Measurements from ENCODE around the gene AK5. TPM values are rescaled to one million over a fixed set of nuclear protein-coding genes. Genes with fewer than 3 reads are reported as not detected.
"Not testable (repeated sequence)": the region's sequence is repeated elsewhere in the genome, so short reads cannot be mapped to it uniquely, and the experiment has no call there.

AK5 gene
- total RNA-seq, 2 experiments from 2014 or later: 0.65 to 0.86 TPM

- CTCF ChIA-PET: no interaction called here
- Mint-ChIP-seq H3K4me3 (no peak overlapping the region), H3K36me3 (ENCODE audit: low read depth) (no peaks in the 10 kb centered on the region), H3K27me3 (peaks cover 2% of the 10 kb centered on the region), H3K27ac (no peak overlapping the region), H3K4me1 (peaks cover 5% of the 10 kb centered on the region), H3K9me3 (no peaks in the 10 kb centered on the region)
- DNase-seq: no peak
- POLR2A ChIA-PET: no interaction called here
Measured at GRCh38 chr1:77308889-77309621, 27.2 kb downstream of the AK5 start.

GRCh38 chr1:77310924-77311323, 29.1 kb downstream of the AK5 start:
- ChIA-PET POLR2A (no interaction called here), CTCF (interaction anchor here (0.6 kb wide), 1 partner anchor 125 kb away, joined by 3 read pairs; no protein-coding TSS in a partner anchor)
- Mint-ChIP-seq H3K36me3 (ENCODE audit: low read depth) (no peaks in the 10 kb centered on the region), H3K27me3 (no peaks in the 10 kb centered on the region), H3K4me3 (no peak overlapping the region), H3K27ac (no peak overlapping the region), H3K4me1 (peaks cover 5% of the 10 kb centered on the region), H3K9me3 (no peaks in the 10 kb centered on the region)
- no peak for DNase-seq

- CTCF ChIA-PET; POLR2A ChIA-PET; H3K27ac Mint-ChIP-seq; H3K4me3 Mint-ChIP-seq; H3K27me3 Mint-ChIP-seq; H3K4me1 Mint-ChIP-seq; DNase-seq; H3K9me3 Mint-ChIP-seq; H3K36me3 Mint-ChIP-seq (ENCODE audit: low read depth): not testable (repeated sequence)
Measured at GRCh38 chr1:77312364-77312763, 30.5 kb downstream of the AK5 start.

GRCh38 chr1:77313491-77313890, 31.7 kb downstream of the AK5 start:
- no peak overlapping the region for H3K27ac Mint-ChIP-seq
- CTCF ChIA-PET: no interaction called here
- peaks cover 5% of the 10 kb centered on the region for H3K4me1 Mint-ChIP-seq
- H3K4me3 Mint-ChIP-seq: no peak overlapping the region
- no peaks in the 10 kb centered on the region for H3K9me3 Mint-ChIP-seq
- no peaks in the 10 kb centered on the region for H3K36me3 Mint-ChIP-seq (ENCODE audit: low read depth)
- no peaks in the 10 kb centered on the region for H3K27me3 Mint-ChIP-seq
- POLR2A ChIA-PET: no interaction called here
- no peak for DNase-seq

- H3K36me3 Mint-ChIP-seq (ENCODE audit: low read depth): no peaks in the 10 kb centered on the region
- no peak for DNase-seq
- no peak overlapping the region for H3K4me3 Mint-ChIP-seq
- H3K4me1 Mint-ChIP-seq: peaks cover under 1% of the 10 kb centered on the region
- ChIA-PET CTCF (no interaction called here), POLR2A (no interaction called here)
- no peaks in the 10 kb centered on the region for H3K27me3 Mint-ChIP-seq
- H3K9me3 Mint-ChIP-seq: no peaks in the 10 kb centered on the region
- H3K27ac Mint-ChIP-seq: no peak overlapping the region
Measured at GRCh38 chr1:77316006-77316405, 34.2 kb downstream of the AK5 start.

GRCh38 chr1:77316966-77317365, 35.1 kb downstream of the AK5 start:
- H3K9me3 Mint-ChIP-seq: no peaks in the 10 kb centered on the region
- no peak for DNase-seq
- H3K27ac Mint-ChIP-seq: no peak overlapping the region
- ChIA-PET POLR2A (no interaction called here), CTCF (no interaction called here)
- no peaks in the 10 kb centered on the region for H3K27me3 Mint-ChIP-seq
- H3K36me3 Mint-ChIP-seq (ENCODE audit: low read depth): no peaks in the 10 kb centered on the region
- no peaks in the 10 kb centered on the region for H3K4me1 Mint-ChIP-seq
- H3K4me3 Mint-ChIP-seq: no peak overlapping the region

- H3K27ac Mint-ChIP-seq: no peak overlapping the region
- H3K9me3 Mint-ChIP-seq: no peaks in the 10 kb centered on the region
- H3K4me1 Mint-ChIP-seq: no peaks in the 10 kb centered on the region
- ChIA-PET CTCF (no interaction called here), POLR2A (no interaction called here)
- H3K27me3 Mint-ChIP-seq: no peaks in the 10 kb centered on the region
- no peak for DNase-seq
- H3K4me3 Mint-ChIP-seq: no peak overlapping the region
- no peaks in the 10 kb centered on the region for H3K36me3 Mint-ChIP-seq (ENCODE audit: low read depth)
Measured at GRCh38 chr1:77319036-77319705, 37.4 kb downstream of the AK5 start.

- no peaks in the 10 kb centered on the region for H3K36me3 Mint-ChIP-seq (ENCODE audit: low read depth)
- POLR2A ChIA-PET: no interaction called here
- no peak overlapping the region for H3K27ac Mint-ChIP-seq
- H3K27me3 Mint-ChIP-seq: no peaks in the 10 kb centered on the region
- no peaks in the 10 kb centered on the region for H3K9me3 Mint-ChIP-seq
- CTCF ChIA-PET: no interaction called here
- H3K4me3 Mint-ChIP-seq: no peak overlapping the region
- no peak for DNase-seq
- H3K4me1 Mint-ChIP-seq: no peaks in the 10 kb centered on the region
Measured at GRCh38 chr1:77322061-77322900, 40.5 kb downstream of the AK5 start.

GRCh38 chr1:77333501-77333900, 51.7 kb downstream of the AK5 start:
- DNase-seq: no peak
- POLR2A ChIA-PET: no interaction called here
- H3K27ac Mint-ChIP-seq: no peak overlapping the region
- no peaks in the 10 kb centered on the region for H3K9me3 Mint-ChIP-seq
- H3K36me3 Mint-ChIP-seq (ENCODE audit: low read depth): no peaks in the 10 kb centered on the region
- H3K4me3 Mint-ChIP-seq: no peak overlapping the region
- no peaks in the 10 kb centered on the region for H3K4me1 Mint-ChIP-seq
- CTCF ChIA-PET: no interaction called here
- no peaks in the 10 kb centered on the region for H3K27me3 Mint-ChIP-seq

- no peak overlapping the region for H3K27ac Mint-ChIP-seq
- H3K36me3 Mint-ChIP-seq (ENCODE audit: low read depth): no peaks in the 10 kb centered on the region
- no peaks in the 10 kb centered on the region for H3K4me1 Mint-ChIP-seq
- no peak for DNase-seq
- H3K27me3 Mint-ChIP-seq: no peaks in the 10 kb centered on the region
- no peaks in the 10 kb centered on the region for H3K9me3 Mint-ChIP-seq
- no peak overlapping the region for H3K4me3 Mint-ChIP-seq
- CTCF ChIA-PET: interaction anchor here (0.8 kb wide), 1 partner anchor 196 kb away, joined by 3 read pairs; no protein-coding TSS in a partner anchor
- POLR2A ChIA-PET: no interaction called here
Measured at GRCh38 chr1:77336729-77337128, 54.9 kb downstream of the AK5 start.

GRCh38 chr1:77339326-77339725, 57.5 kb downstream of the AK5 start:
- Mint-ChIP-seq H3K36me3 (ENCODE audit: low read depth) (no peaks in the 10 kb centered on the region), H3K27me3 (no peaks in the 10 kb centered on the region), H3K9me3 (no peaks in the 10 kb centered on the region), H3K27ac (no peak overlapping the region), H3K4me1 (no peaks in the 10 kb centered on the region), H3K4me3 (no peak overlapping the region)
- no peak for DNase-seq
- POLR2A ChIA-PET: no interaction called here
- CTCF ChIA-PET: interaction anchor here (0.7 kb wide), 1 partner anchor 92 kb away, joined by 3 read pairs; no protein-coding TSS in a partner anchor

GRCh38 chr1:77341195-77341594, 59.4 kb downstream of the AK5 start:
- H3K4me3 Mint-ChIP-seq: no peak overlapping the region
- no peaks in the 10 kb centered on the region for H3K36me3 Mint-ChIP-seq (ENCODE audit: low read depth)
- POLR2A ChIA-PET: no interaction called here
- no peaks in the 10 kb centered on the region for H3K9me3 Mint-ChIP-seq
- H3K27me3 Mint-ChIP-seq: no peaks in the 10 kb centered on the region
- H3K4me1 Mint-ChIP-seq: no peaks in the 10 kb centered on the region
- no peak for DNase-seq
- no peak overlapping the region for H3K27ac Mint-ChIP-seq
- CTCF ChIA-PET: no interaction called here

- ChIA-PET CTCF (no interaction called here), POLR2A (no interaction called here)
- no peaks in the 10 kb centered on the region for H3K27me3 Mint-ChIP-seq
Measured at GRCh38 chr1:77342745-77343144, 60.9 kb downstream of the AK5 start.

More at GRCh38 chr1:77342745-77343144, 60.9 kb downstream of the AK5 start:
- Mint-ChIP-seq H3K9me3 (no peaks in the 10 kb centered on the region), H3K4me3 (no peak overlapping the region), H3K4me1 (peaks cover 3% of the 10 kb centered on the region), H3K36me3 (ENCODE audit: low read depth) (no peaks in the 10 kb centered on the region), H3K27ac (no peak overlapping the region)
- no peak for DNase-seq
